ENCODE data around the gene SLC6A11. TPM values are rescaled to one million over a fixed set of nuclear protein-coding genes. Genes with fewer than 3 reads are reported as not detected.
A peak's percentile ranks its signal among the peaks of the same experiment; 100 is the strongest.

SLC6A11 gene
- polyA plus RNA-seq, 12 donors: 0.08 to 0.81 (median 0.39) TPM; not detected in 6

DNA sequence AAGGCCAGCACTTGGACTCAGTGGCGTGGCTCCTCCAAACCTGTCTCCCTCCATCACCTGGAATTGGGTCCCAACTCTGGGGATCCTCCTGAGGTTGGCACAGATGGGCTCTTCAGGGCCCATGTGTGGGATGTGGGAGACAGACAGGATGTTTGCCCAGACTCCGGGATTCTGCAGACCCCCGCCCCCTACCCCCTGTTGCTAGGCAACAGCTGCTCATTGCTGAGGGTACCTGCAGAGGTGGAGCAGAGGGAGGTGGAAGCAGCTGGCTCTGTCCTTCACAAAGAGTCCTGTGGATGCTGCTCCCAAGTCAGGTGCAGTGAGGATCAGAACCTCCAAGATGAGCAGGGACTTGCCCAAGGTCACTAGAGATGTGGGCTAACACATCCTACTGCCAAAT lies 136.5 kb downstream of the SLC6A11 start:
- DNase-seq: no peak

DNA sequence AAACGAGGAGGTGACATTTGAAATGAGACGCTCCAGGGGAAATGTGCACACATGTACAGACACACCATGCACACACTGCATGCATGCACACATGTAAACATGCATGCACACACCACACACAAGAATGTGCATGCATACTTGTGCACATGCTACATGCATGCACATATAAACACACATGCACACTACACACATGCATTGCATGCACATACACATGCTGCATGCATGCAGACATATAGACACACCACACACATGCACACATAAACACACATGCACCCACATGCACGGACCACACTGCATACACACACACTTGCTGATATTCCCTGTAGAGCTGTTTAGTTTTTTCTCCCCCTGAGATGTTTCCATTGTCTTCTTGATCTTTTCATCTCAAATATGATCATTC lies 138.7 kb downstream of the SLC6A11 start:
- no peak for DNase-seq

DNA sequence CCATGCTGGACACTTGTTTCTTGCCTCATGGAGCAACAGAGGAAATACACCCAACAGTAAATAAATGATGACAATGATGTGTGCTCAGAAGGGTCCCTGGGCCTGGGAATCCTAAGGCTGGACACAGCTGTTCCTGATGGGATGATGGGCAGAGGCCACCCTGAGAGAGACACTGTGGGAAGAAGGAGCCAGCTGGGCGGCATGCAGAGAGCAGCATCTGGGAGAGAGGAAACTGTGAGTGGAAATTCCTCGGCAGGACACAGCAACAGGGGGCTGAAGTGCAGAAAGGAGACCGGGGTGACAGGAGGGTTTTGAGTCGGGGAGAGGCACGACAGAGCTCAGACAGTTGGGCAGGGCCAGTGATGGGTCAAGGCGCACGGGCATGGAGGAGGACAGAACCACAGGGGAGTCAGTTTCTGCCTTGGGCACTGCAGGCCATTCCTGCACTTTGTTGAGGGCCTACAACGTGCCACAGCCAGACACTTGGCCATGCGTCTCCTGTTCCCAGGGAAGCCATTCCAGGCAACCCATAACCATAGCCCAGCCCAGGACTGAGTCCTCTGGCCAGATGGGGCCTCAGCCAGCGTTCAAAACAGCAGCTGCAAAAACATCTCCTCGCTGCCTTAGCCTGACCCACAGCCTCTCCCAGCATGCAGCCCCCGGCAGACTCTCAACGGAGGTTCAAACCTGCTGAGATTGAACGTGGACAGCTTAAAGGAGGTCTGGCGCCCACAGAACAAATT lies 139.9 kb downstream of the SLC6A11 start:
- DNase-seq: peak; percentile 54

DNA sequence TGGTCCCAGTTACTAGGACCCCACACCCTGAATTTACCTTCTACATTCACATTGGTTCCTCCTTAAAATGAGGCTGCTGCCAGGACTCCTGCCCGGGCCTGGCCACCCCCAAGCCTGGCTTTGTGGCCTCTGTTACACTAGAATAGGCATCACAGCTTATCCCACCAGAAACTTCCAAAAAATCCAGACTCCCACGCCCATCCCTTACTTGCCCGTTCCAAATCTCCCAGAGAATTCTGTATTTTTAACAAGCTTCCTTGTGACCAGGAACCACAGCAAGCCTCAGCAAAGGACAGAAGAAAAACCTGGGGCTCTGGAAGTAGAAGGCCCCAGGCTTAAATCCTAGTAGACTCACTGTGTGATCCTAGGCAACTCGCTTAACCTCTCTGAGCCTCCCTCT lies 140.5 kb downstream of the SLC6A11 start:
- peak; percentile 18 for DNase-seq

DNA sequence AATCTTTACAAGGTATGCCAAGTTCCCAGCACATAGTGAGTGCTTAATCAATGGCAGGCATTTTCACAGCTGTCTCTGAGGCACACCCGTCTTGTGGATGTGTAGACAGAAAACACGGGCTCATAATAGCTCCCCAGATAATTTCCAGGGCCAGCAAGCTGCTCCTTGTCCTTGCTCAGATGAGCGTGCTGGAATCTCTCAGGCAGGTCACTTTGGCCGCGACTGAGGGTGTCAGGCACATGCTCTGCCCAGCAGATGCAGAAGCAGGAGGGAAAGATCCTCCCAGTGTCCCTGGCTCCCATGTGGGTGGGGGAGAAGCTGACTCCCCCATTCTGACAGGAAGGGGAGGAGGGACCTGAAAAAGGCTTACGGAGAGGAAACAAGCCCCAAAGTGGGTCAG lies 141.0 kb downstream of the SLC6A11 start:
- DNase-seq: peak; percentile 27

DNA sequence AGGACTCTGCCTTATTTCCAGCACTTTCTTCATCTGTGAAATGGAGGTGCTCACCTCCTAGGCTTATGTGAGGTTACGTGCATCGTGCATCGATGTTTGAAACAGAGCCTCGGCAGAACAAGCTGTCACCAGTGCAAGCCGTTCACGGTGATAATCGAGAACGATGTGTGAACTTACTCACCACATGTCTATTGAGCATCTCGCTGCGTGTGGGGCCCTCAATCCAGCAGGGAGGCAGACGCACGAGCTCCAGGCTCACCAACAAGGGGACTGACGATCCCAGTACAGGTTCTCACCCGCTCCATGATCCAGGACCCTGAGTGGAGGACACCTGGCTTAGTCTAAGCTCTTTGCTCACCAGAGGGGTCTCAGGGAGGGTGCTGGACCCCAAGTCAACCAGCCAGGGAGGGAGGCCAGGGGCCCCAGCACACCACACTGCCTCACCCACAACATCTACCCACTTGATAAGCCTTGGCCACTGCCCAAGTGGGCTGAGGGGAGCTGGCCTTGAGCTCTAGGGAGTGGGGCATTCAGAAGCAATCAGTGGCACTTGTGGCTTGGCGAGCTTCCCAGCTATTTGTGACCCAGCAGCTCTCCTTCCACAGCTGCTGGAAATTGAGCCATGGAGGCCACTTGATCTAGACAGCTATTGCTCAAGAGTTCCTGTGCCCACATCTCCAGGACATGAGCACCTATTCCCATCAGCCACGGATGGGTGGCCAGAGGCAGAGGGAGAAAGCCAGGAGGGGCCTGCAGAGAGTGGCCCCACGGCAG lies 142.1 kb downstream of the SLC6A11 start:
- no peak for DNase-seq

- DNase-seq: no peak
Measured at GRCh38 chr3:10960255-10960654, 144.2 kb downstream of the SLC6A11 start.

- no peak for DNase-seq
Measured at GRCh38 chr3:10961921-10962320, 145.9 kb downstream of the SLC6A11 start.

GRCh38 chr3:10962481-10963036 lies 146.5 kb downstream of the SLC6A11 start:
- no peak for DNase-seq

DNA sequence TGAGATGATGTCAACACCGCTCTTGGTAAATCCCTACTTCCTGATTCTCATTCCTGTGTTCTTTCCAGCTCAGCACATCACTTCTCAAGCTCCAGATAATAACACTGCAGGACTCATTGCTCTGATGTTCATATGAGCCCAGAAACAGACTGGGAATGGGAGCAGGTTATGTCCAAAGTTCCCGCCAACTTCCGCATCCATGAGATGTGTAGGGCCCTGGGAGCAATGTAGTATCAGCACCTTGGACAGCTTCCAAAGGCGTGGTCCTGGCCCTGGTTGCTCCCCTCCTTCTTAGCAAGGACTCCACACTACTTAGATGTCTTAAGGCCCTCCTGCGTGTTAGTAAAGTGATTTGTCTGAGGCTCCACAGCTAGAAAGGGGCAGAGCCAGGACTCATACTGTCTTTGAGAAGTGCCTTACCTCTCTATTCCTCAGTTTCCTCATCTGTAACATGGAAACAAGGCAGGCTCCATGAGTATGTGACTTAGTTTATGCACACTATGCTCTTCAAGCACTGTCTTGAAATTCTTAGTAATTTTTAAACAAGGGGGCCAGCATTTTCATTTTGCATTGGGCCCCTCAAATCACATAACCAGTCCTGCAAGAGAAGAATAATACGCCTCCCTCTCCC lies 148.6 kb downstream of the SLC6A11 start:
- peak; percentile 29 for DNase-seq

DNA sequence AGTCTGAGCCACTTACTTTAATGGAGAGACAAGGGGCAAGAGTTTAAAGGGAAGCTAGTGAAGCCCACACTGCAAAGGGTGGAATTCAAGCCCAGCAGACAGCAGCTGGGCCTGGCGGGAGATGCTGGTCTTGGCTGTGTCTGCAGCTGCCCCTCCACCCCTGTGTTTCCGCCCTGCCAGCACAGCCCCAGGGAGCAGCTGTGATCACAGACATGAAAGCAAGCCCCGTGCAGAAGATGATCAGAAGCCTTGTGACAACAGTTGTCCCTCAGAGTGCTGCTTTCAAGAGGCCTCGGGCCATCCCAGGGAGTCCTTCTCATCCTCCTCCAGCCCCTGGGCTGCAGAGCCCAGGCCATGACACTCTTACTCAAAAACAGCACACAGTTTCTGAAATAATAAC lies 152.4 kb downstream of the SLC6A11 start:
- DNase-seq: peak; percentile 29

GRCh38 chr3:10970306-10970960 lies 154.4 kb downstream of the SLC6A11 start:
- no peak for DNase-seq

DNA sequence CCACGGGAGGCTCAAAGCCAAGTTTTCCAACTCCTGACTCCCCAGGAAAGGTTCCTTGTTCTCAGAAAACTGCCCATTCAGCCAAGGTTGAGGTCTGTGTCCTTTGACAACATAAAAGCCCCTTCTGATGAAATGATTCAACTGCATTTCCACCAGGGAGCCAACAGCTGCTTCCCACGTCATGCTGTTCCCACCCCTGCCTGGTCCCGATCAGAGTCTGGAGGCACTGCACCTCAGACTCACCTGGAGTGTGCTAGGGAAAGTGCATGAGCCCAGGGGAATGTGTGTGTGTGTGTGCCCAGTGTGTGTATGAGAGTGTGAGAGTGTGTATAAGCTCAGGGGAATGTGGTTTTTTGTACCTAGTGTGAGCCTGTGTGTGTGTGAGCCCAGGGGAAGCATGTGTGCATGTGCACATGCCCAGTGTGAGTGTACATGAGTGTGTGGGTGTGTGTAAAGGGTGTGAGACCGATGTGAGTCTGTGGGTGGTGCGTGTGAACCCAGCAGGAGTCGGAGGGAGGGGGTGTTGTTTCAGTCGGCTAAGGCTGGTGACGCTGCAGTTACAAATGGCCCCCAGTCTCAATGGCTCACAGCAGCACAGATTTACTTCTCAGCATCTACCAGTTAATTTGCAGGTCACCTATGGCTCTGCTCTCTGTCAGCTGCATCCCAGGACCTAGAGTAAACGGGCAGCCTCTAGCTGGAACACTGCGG lies 156.2 kb downstream of the SLC6A11 start:
- DNase-seq: no peak

DNA sequence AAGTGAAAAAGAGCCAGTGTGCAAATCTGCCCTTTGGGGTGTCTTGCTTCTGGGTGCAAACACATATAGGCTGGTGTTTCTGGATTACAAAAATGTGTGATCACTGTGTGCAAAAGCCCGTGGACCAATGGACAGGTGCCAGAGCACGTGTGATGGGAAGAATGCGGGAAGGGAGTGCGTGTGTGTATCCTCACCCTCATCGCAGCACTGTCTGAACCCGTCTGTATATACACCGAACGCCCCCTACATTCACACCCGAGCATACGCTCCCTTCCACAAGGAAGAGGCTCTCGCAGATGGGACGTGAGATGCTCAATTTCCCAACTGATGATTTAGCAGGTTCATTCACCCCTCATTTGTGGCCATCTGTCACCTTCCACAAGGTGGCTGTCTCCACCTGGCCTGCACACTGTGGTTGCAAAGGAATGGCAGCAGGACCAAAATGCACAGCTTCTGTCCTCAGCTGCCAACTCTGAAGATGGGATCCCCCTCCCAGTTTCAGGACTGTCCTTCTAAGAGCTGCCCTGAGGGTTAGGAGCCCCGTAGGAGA lies 157.1 kb downstream of the SLC6A11 start:
- DNase-seq: no peak

- DNase-seq: no peak
Measured at GRCh38 chr3:10974131-10974530, 158.1 kb downstream of the SLC6A11 start.

DNA sequence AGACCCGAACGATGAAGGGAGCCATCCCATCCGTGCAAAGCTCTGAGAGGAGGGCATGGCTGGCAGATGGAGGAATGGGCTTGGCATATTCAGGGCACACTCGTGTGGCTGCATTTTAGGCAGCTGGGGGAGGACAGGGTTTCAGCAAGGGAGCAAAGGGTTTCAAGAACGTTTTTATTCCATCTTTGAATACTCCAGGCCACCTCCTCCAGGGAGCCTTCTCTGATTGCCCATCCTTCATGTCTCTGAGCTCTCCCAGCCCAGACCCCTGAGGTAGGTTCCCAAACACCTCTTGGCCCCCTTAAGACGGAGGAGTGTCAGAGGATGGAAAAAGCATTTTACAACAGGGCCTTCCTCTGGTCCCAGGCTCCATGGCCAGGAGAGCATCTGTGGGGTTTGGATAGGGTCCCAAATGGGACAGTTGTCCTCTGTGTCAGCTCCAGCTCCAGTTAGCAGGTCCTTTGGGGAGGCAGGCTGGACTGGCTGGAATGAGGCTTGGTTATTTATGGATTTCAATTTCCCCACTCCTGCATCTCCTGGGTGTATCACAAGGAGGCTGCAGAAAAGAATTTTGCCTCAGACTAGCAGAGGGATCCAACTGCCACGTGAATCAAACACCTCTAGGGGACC lies 158.8 kb downstream of the SLC6A11 start:
- no peak for DNase-seq

- no peak for DNase-seq
Measured at GRCh38 chr3:10975695-10976234, 159.7 kb downstream of the SLC6A11 start.

DNA sequence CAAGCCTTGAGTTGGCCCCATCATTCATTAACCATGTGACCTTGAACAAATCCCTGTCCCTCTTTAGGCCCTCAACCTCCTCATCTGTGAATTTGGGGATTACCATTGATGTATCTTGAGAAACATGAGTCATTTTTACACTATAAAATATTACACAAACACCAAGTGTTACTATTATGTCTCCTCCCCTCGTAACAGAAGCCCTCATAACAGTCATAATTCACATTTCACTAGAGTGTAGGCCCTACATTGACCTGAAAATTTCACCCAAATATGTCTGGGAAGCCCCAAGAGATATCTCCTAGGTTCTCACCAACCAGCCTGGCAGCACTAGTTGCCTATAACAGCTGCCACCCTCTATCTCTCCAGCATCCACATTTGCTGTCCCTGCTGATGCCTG lies 160.7 kb downstream of the SLC6A11 start:
- no peak for DNase-seq

DNA sequence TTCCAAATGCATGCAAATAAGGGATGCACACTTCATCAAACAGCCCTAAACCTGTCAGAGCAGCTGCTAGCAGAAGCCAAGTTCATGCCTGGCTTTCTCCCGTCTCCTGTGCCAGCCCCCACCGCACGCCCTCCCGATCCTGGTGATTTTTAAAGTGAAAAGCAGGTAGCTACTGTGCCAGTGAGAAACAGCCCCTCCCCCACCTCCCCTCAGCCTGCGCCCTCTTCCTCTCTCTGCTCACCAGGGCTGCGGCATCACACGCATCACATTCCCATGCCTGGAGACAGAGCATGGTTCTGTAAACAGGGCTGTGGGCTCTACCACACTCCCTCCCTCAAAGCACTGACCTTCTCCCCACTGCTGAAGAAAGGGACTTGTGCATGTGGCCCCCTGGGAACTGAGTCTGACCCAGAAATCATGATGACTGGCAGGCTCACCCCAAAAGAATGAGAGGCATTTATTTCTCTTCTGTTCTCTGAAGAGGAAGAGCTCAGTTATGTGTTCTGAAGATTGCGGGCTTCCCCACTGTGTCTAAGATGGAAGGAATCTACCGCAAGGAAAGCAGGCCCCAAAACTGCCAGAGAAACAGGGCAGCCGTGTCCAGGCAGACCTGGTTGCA lies 162.0 kb downstream of the SLC6A11 start:
- no peak for DNase-seq

DNA sequence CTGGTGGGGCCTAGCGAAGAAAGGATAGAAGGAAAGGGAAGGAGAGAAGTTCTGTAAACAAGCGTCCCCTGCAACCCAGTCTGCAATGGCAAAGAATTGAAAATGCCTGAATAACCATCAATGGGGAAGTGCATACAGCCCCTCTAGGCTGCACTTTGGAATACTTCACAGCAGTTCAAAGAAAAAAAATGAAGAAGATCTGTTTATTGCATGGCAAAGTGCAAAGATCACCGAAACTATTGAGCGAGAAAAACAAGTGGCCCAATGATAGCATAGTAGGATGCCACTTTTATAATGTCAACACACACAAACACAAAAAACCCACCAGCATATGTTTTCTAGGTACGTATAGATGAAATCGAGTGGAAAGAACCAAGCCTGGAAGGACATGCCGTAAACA lies 162.9 kb downstream of the SLC6A11 start:
- DNase-seq: no peak

All from muscle of arm (tissue), 12 donors.